Left hindlimb (tissue), 1 donor: ENCODE data around the gene OR11H6.
"Not testable (repeated sequence)": the region's sequence is repeated elsewhere in the genome, so short reads cannot be mapped to it uniquely, and the experiment has no call there.

Source experiments
- DNase-seq: peaks from one replicate; pipeline ENCODE4 v3.0.0-alpha.2; 2018

Gene OR11H6

DNA sequence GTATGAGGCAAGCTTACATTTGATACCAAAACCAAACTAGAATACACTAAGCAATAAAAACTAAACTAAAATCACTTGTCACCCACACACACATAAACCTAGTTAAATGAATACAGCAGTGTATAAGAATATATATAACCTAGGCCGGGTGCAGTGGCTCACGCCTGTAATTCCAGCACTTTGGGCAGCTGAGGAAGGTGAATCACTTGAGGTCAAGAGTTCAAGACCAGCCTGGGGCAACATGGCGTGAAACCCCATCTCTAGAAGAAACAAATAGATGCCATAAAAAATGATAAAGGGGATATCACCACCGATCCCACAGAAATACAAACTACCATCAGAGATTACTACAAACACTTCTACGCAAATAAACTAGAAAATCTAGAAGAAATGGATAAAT, 40.9 kb downstream of the OR11H6 start:
- not testable (repeated sequence) for DNase-seq

DNA sequence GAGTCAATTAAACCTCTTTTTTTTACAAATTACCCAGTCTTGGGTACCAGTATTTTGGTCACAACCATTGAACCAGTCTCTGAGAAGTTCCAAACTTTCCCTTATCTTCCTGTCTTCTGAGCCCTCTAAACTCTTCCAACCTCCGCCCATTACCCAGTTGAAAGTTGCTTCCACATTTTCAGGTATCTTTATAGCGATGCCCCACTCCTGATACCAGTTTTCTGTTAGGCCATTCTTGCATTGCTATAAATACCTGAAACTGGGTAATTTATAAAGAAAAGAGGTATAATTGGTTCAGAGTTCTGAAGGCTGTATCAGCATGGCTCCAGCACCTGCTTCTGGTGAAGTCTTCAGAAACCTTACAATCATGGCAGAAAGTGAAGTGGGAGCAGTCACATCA, 50.6 kb downstream of the OR11H6 start:
- no peak for DNase-seq
